SK-N-MC (cell line): ENCODE data around the gene BUB1B.

Experiments
- EZH2 ChIP-seq: fragments of 200-600 bp; sonication (generic); IDR thresholded peaks from one replicate; pipeline ENCODE4 v1.6.1; 2017; ENCODE audit warnings: antibody characterized with exemption
- FOXP2 ChIP-seq: optimal IDR thresholded peaks from 2 replicates; pipeline ENCODE3; 2011; ENCODE audit warnings: mild to moderate bottlenecking, moderate library complexity; ENCODE audit not compliant: insufficient read depth; ENCODE audit errors: extremely low read length, control extremely low read depth
- POLR2AphosphoS5 ChIP-seq: IDR thresholded peaks from 2 replicates; pipeline ENCODE4 v1.6.1; 2012; ENCODE audit warnings: mild to moderate bottlenecking, low read depth, low read length, borderline replicate concordance

- no peak for TF ChIP-seq POLR2AphosphoS5
- no peak for TF ChIP-seq EZH2
- no peak for TF ChIP-seq FOXP2
Observed at GRCh38 chr15:40254452-40254851, 93.6 kb downstream of the BUB1B start.
